NCI-H524 treated with DMSO at 0.1 percent for 48 hours (cell line): ENCODE data around the gene PCDHGA7.
"Not testable (repeated sequence)": the region's sequence is repeated elsewhere in the genome, so short reads cannot be mapped to it uniquely, and the experiment has no call there.

Experiments used
- DNase-seq: peaks from one replicate; lab custom pipeline; 2025; lab: John Stamatoyannopoulos, UW

PCDHGA7 gene

DNA sequence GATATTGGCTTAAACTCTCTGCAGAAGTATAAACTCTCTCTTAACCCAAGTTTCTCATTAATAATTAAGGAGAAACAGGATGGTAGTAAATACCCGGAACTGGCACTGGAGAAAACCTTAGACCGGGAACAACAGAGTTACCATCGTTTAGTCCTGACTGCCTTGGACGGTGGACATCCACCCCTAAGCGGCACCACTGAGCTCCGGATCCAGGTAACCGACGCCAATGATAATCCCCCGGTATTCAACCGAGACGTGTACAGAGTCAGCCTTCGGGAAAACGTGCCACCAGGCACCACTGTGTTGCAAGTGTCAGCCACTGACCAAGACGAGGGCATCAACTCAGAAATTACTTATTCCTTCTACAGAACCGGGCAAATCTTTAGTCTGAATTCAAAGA, 16.1 kb downstream of the PCDHGA7 start:
- no peak for DNase-seq

DNA sequence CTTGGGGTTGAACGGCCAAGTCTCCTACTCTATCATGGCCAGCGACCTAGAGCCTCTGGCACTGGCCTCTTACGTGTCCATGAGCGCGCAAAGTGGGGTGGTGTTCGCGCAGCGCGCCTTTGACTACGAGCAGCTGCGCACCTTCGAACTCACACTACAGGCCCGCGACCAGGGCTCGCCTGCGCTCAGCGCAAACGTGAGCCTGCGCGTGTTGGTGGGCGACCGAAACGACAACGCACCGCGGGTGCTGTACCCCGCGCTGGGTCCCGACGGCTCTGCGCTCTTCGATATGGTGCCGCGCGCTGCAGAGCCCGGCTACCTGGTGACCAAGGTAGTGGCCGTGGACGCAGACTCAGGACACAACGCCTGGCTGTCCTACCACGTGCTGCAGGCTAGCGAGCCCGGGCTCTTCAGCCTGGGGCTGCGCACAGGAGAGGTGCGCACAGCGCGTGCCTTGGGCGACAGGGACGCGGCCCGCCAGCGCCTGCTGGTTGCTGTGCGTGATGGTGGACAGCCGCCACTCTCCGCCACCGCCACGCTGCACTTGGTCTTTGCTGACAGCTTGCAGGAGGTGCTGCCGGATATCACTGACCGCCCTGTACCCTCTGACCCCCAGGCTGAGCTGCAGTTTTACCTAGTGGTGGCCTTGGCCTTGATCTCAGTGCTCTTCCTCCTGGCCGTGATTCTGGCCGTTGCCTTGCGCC, 17.2 kb downstream of the PCDHGA7 start:
- DNase-seq: no peak

DNA sequence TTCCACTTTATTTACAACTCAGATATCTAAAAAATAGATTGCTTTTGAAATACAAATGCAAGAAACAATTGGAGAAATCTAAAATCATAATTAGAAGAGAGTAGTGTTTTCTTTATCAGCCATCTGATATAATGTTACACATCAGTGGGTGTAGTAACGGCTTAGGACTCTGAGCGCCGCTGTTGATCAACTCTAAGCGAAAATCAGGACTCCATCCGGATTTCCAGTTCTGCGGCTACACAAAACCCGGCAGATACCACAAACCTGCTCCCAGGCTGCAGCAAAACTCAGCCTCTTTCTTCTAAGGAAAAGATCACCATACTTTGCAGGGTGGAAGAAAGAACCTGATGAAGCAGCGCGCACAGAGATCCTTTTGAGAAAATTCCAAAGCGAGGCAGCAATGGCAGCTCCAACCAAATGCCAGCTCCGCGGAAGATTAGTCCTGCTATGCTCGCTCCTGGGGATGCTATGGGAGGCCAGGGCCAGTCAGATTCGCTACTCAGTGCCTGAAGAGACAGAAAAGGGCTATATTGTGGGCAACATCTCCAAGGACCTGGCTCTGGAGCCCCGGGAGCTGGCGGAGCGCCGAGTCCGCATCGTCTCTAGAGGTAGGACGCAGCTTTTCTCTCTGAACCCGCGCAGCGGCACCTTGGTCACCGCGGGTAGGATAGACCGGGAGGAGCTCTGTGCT, 20.2 kb downstream of the PCDHGA7 start, which contains the start of gene PCDHGA9:
Gene PCDHGA9, plus strand, starts transcription at position 226 of the 691 bp plus-strand sequence. Its CDS starts 175 bp downstream, at position 401.
- no peak for DNase-seq

DNA sequence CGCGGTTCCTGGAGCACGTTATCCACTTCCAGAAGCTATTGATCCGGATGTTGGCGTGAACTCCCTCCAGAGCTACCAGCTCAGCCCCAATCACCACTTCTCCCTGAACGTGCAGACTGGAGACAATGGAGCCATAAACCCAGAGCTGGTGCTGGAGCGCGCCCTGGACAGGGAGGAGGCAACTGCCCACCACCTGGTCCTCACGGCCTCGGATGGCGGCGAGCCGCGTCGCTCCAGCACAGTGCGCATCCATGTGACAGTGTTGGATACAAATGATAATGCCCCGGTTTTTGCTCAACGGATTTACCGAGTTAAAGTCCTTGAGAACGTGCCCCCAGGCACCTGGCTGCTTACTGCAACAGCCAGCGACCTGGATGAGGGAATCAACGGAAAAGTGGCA, 20.8 kb downstream of the PCDHGA7 start:
- DNase-seq: no peak

DNA sequence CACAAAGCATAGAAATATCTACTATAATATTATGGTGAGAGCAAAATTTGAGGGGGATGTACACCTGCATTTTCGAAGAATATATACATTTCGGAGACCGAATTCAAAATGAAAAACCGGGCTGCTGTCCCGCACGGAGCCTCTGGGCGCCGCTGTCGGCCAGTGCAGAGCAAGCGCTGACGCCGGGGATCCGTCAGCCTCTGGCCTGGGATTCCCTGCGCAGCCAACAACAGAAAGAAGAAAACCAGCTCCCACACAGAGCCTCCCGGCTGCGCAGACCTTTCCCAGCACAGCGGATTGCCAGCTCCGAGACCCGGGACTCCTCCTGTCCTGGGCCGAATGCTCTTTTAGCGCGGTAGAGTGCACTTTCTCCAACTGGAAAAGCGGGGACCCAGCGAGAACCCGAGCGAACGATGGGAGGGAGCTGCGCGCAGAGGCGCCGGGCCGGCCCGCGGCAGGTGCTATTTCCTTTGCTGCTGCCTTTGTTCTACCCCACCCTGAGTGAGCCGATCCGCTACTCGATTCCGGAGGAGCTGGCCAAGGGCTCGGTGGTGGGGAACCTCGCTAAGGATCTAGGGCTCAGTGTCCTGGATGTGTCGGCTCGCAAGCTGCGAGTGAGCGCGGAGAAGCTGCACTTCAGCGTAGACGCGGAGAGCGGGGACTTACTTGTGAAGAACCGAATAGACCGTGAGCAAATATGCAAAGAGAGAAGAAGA, 25.4 kb downstream of the PCDHGA7 start, which contains the start of gene PCDHGB6:
Gene PCDHGB6, plus strand, starts transcription at position 232 of the 716 bp plus-strand sequence. Its CDS starts 182 bp downstream, at position 414.
- not testable (repeated sequence) for DNase-seq

DNA sequence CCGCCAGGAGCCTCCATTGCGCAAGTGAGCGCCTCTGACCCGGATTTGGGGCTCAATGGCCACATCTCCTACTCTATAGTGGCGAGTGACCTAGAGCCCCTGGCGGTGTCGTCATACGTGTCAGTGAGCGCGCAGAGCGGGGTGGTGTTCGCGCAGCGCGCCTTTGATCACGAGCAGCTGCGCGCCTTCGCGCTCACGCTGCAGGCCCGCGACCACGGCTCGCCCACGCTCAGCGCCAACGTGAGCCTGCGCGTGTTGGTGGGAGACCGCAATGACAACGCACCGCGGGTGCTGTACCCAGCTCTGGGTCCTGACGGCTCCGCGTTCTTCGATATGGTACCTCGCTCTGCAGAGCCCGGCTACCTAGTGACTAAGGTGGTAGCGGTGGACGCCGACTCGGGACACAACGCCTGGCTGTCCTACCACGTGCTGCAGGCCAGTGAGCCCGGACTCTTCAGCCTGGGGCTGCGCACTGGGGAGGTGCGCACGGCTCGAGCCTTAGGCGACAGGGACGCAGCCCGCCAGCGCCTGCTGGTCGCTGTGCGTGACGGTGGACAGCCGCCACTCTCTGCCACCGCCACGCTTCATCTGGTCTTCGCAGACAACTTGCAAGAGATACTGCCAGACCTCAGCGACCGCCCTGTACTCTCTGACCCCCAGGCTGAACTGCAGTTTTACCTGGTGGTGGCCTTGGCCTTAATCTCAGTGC, 27.2 kb downstream of the PCDHGA7 start:
- no peak for DNase-seq

DNA sequence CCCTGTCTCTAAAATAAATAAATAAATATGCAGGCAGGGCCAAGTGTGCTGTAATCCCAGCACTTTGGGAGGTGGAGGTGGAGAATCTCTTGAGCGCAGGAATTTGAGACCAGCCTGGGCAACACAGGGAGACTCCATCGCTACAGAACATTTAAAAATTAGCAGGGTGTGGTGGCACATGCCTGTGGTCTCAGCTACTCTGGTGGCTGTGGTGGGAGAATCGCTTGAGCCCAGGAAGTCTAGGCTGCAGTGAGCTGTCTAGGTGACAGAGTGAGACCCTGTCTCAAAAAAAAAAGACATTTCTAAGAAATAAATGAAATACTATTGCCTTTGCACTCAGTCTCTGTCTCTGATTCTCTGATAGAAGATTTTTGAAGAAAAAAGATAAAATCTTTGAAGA, 29.0 kb downstream of the PCDHGA7 start:
- no peak for DNase-seq

DNA sequence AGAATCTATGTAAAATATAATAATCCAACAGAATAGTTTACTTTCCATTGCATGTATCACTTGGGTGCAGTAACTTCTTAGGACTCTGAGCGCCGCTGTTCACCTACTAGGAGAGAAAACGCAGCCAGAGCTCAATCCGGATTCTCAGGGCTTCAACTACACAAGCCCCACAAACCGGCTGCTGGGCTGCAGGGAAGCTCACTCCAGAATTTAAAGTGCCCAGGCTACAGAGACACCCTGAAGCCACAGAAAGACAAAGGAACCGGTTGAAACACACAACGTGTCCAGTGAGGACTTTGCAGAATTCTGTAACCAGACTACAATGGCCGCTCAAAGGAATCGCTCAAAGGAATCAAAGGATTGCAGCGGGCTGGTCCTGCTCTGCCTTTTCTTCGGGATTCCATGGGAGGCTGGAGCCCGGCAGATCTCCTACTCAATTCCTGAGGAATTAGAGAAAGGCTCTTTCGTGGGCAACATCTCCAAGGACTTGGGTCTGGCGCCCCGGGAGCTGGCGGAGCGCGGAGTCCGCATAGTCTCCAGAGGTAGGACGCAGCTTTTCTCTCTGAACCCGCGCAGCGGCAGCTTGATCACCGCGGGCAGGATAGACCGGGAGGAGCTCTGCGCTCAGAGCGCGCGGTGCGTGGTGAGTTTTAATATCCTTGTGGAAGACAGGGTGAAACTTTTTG, 30.5 kb downstream of the PCDHGA7 start, which contains the start of gene PCDHGA10:
Gene PCDHGA10, plus strand, starts transcription at position 134 of the 686 bp plus-strand sequence. Its CDS starts 189 bp downstream, at position 323.
- no peak for DNase-seq

DNA sequence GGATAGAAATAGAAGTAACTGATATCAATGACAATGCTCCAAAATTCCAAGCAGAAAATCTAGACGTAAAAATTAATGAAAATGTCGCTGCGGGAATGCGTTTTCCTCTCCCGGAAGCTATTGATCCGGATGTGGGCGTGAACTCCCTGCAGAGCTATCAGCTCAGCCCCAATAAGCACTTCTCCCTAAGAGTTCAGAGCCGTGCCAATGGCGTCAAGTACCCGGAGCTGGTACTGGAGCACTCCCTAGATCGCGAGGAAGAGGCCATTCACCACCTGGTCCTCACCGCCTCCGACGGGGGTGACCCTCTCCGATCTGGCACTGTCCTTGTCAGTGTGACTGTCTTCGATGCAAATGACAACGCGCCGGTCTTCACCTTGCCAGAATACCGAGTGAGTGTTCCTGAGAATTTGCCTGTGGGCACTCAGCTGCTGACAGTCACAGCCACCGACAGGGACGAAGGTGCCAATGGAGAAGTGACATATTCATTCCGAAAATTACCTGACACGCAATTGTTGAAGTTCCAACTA, 31.1 kb downstream of the PCDHGA7 start:
- DNase-seq: no peak

DNA sequence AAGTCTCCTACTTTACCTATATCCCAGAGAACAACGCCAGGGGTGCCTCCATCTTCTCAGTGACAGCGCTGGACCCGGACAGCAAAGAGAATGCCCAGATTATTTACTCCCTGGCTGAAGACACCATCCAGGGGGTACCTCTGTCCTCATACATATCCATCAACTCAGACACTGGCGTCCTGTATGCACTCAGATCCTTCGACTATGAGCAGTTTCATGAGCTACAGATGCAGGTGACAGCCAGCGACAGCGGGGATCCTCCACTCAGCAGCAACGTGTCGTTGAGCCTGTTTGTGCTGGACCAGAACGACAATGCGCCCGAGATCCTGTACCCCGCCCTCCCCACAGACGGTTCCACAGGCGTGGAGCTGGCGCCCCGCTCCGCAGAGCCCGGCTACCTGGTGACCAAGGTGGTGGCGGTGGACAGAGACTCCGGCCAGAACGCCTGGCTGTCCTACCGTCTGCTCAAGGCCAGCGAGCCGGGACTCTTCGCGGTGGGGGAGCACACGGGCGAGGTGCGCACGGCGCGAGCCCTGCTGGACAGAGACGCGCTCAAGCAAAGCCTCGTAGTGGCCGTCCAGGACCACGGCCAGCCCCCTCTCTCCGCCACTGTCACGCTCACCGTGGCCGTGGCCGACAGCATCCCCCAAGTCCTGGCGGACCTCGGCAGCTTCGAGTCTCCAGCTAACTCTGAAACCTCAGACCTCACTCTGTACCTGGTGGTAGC, 32.2 kb downstream of the PCDHGA7 start:
- DNase-seq: not testable (repeated sequence)

DNA sequence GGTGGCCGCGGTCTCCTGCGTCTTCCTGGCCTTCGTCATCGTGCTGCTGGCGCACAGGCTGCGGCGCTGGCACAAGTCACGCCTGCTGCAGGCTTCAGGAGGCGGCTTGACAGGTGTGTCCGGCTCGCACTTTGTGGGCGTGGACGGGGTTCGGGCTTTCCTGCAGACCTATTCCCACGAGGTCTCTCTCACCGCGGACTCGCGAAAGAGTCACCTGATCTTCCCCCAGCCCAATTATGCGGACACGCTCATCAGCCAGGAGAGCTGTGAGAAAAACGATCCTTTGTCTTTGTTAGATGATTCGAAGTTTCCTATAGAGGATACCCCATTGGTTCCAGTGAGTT, 32.7 kb downstream of the PCDHGA7 start:
- not testable (repeated sequence) for DNase-seq

DNA sequence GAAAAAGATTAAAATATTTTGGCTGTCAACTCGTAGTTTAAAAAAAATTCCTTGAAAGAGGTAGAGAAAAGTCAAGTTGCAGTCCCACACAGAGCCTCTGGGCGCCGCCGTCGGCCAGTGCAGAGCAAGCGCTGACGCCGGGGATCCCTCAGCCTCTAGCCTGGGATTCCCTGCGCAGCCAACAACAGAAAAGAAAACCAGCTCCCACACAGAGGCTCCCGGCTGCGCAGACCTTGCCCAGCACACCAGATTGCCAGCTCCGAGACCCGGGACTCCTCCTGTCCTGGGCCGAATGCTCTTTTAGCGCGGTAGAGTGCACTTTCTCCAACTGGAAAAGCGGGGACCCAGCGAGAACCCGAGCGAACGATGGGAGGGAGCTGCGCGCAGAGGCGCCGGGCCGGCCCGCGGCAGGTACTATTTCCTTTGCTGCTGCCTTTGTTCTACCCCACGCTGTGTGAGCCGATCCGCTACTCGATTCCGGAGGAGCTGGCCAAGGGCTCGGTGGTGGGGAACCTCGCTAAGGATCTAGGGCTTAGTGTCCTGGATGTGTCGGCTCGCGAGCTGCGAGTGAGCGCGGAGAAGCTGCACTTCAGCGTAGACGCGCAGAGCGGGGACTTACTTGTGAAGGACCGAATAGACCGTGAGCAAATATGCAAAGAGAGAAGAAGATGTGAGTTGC, 35.1 kb downstream of the PCDHGA7 start, which contains the start of gene PCDHGB7:
Gene PCDHGB7, plus strand, starts transcription at position 184 of the 679 bp plus-strand sequence. Its CDS starts 183 bp downstream, at position 367.
- peak; percentile 12 for DNase-seq

DNA sequence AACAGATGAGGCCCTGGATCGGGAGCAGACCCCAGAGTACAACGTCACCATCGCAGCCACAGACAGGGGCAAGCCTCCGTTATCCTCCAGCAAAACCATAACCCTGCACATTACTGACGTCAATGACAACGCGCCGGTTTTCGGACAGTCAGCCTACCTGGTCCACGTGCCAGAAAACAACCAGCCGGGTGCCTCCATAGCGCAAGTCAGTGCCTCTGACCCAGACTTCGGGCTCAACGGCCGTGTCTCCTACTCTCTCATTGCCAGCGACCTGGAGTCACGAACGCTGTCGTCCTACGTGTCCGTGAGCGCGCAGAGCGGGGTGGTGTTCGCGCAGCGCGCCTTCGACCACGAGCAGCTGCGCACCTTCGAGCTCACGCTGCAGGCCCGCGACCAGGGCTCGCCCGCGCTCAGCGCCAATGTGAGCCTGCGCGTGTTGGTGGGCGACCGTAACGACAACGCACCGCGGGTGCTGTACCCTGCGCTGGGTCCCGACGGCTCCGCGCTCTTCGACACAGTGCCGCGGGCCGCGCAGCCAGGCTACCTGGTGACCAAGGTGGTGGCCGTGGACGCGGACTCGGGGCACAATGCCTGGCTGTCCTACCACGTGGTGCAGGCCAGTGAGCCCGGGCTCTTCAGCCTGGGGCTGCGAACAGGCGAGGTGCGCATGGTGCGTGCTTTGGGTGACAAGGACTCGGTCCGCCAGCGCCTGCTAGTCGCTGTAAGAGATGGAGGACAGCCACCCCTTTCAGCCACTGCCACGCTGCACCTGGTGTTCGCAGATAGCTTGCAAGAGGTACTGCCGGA, 36.7 kb downstream of the PCDHGA7 start:
- DNase-seq: no peak

DNA sequence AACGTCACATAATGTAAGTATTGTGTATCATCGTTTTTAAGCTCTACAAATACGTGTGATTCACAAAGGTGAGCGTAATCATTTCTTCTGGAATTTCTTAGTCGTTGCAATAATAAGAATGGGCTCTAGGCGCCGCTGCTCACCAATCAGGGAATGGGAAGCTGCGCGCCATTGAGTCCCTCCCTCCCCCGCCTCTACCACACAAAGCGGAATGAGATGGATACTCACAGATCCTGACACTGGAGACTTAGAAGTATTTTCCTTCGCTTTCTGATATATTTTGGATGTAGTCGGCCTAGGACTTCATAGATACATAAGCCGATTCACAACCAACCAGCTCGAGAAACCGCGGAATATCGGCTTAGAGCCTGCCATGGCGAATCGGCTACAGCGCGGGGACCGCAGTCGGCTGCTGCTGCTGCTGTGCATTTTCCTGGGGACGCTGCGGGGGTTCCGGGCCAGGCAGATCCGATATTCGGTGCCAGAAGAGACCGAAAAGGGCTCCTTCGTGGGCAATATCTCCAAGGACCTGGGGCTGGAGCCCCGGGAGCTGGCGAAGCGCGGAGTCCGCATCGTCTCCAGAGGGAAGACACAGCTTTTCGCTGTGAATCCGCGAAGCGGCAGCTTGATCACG, 38.4 kb downstream of the PCDHGA7 start, which contains the start of gene PCDHGA11:
Gene PCDHGA11, plus strand, starts transcription at position 197 of the 634 bp plus-strand sequence. Its CDS starts 177 bp downstream, at position 374.
- no peak for DNase-seq

DNA sequence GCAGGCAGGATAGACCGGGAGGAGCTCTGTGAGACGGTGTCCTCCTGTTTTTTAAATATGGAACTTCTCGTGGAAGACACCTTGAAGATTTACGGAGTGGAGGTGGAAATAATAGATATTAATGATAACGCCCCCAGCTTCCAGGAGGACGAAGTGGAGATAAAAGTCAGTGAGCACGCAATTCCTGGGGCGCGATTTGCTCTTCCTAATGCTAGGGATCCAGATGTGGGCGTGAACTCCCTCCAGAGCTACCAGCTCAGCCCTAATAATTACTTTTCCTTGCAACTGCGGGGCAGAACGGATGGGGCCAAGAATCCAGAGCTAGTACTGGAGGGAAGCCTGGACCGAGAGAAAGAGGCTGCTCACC, 38.9 kb downstream of the PCDHGA7 start:
- DNase-seq: no peak

DNA sequence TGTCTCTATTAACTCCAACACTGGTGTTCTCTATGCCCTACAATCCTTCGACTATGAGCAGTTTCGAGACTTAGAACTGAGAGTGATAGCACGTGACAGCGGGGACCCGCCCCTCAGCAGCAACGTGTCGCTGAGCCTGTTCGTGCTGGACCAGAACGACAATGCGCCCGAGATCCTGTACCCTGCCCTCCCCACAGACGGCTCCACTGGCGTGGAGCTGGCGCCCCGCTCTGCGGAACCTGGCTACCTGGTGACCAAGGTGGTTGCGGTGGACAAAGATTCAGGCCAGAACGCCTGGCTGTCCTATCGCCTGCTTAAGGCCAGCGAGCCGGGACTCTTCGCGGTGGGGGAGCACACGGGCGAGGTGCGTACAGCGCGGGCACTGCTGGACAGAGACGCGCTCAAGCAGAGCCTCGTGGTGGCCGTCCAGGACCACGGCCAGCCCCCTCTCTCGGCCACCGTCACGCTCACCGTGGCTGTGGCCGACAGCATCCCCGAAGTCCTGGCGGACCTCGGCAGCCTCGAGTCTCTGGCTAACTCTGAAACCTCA, 40.3 kb downstream of the PCDHGA7 start:
- no peak for DNase-seq

DNA sequence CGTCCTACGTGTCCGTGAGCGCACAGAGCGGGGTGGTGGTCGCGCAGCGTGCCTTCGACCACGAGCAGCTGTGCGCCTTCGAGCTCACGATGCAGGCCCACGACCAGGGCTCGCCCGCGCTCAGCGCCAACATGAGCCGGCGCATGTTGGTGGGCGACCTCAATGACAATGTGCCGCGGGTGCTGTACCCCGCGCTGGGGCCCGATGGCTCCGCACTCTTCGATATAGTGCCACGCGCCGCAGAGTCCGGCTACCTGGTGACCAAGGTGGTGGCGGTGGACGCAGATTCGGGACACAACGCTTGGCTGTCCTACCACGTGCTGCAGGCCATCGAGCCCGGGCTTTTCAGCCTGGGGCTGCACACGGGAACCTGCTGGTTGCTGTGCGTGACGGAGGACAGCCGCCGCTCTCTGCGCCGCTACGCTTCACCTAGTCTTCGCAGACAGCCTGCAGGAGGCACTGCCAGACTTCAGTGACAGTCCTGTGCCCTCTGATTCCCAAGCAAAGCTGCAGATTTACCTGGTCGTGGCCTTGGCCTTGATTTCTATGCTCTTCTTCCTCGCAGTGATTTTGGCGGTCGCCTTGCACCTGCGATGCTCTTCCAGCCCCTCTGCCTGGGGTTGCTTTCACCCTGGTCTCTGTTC, 45.4 kb downstream of the PCDHGA7 start:
- no peak for DNase-seq
